ENCODE results near the gene SLC5A12. TPM values are rescaled to one million over a fixed set of nuclear protein-coding genes. Genes with fewer than 3 reads are reported as not detected.
A peak's percentile ranks its signal among the peaks of the same experiment; 100 is the strongest.

Gene SLC5A12
- total and polyA plus RNA-seq, 10 of the 15 experiments (the other 5 are each of a cell fraction or from before 2014, with no cell fraction given), result 0.06 to 0.15 TPM; not detected in 8

DNA sequence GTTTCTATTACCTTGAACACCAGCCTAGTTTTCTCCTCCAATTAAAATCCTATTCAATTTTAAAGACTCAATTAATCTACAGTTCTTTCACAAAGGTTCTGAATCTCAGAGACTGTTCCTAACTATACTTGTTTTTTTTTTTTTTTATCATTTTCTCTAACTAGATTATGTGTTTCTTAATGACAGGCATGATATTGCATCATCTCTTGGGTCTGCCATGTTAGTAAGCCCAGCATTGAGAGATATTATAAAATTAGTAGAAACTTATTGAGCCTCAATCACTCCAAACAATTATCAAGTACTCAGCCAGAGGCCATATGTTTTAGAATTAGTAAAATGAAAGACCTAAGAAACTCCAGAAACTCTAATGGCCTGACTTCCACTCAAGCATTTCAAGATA is 28.1 kb upstream of the SLC5A12 start (continued):
- TF ChIP-seq FOS (IDR thresholded peaks at IDR 0.05; ENCODE audit: borderline replicate concordance, extremely low read depth, insufficient read length) (no peak), SMAD5 (IDR thresholded peaks at IDR 0.05; ENCODE audit: low read depth) (no peak), RB1 (IDR thresholded peaks at IDR 0.05; ENCODE audit: borderline replicate concordance) (no peak), IKZF1 (conservative IDR thresholded peaks at IDR 0.05) (no peak), FOXM1 (IDR thresholded peaks at IDR 0.05; ENCODE audit: low read depth, low read length) (no peak), HDGF (IDR thresholded peaks at IDR 0.05) (no peak)
- TF ChIP-seq, protein P1, sequence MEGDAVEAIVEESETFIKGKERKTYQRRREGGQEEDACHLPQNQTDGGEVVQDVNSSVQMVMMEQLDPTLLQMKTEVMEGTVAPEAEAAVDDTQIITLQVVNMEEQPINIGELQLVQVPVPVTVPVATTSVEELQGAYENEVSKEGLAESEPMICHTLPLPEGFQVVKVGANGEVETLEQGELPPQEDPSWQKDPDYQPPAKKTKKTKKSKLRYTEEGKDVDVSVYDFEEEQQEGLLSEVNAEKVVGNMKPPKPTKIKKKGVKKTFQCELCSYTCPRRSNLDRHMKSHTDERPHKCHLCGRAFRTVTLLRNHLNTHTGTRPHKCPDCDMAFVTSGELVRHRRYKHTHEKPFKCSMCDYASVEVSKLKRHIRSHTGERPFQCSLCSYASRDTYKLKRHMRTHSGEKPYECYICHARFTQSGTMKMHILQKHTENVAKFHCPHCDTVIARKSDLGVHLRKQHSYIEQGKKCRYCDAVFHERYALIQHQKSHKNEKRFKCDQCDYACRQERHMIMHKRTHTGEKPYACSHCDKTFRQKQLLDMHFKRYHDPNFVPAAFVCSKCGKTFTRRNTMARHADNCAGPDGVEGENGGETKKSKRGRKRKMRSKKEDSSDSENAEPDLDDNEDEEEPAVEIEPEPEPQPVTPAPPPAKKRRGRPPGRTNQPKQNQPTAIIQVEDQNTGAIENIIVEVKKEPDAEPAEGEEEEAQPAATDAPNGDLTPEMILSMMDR (IDR thresholded peaks at IDR 0.05 in 2 of 3, conservative IDR thresholded peaks at IDR 0.05 in 1 of 3; ENCODE audit: control insufficient read depth in 2 of 3, extremely low read depth in 1 of 3, insufficient read depth in 1 of 3, low read depth in 3 of 3, low read length in 3 of 3), result no peak

DNA sequence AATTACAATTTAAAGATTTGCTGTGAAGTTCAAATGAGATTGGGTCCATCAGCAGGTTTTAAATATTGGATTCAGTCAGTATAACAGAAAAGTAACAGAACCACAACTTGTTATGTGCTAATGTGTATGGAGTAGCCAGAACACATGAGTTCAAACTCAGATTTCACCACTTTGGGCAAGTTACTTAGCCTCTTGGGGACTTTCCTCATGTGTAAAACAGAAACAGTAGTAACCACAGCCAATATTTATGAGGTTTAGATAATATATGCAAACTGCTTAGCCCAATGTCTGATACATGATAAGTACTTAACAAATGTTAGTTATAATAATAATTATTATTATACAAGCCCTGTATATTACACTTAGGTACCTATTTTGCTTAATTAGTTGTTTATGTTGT is 21.8 kb upstream of the SLC5A12 start:
- Histone ChIP-seq H4K20me1 (ENCODE audit: control insufficient read depth, insufficient read depth) (no peaks in the 10 kb centered on the region), H3K27me3 (replicated peaks in 1 of 2; ENCODE audit: control insufficient read depth in 2 of 2, insufficient read depth in 2 of 2, low read length in 1 of 2) (no peaks in the 10 kb centered on the region), H3K4me2 (ENCODE audit: control insufficient read depth, insufficient read depth) (no peak overlapping the region), H3K4me1 (ENCODE audit: control insufficient read depth, insufficient read depth, low read length) (no peaks in the 10 kb centered on the region), H3K27ac (ENCODE audit: control insufficient read depth, insufficient read depth) (no peak overlapping the region), H3K36me3 (ENCODE audit: control insufficient read depth in 2 of 2, insufficient read depth in 2 of 2, low read length in 1 of 2) (no peaks in the 10 kb centered on the region), H2AFZ (ENCODE audit: control insufficient read depth, low read depth, low read length) (no peak overlapping the region), H3K9me3 (replicated peaks; ENCODE audit: control insufficient read depth, insufficient read depth, low read length) (no peaks in the 10 kb centered on the region), H3K9ac (ENCODE audit: control insufficient read depth, insufficient read depth, low read length) (no peak overlapping the region), H3K4me3 (no peak overlapping the region), H3K79me2 (ENCODE audit: control insufficient read depth, insufficient read depth, low read length) (no peaks in the 10 kb centered on the region)
- TF ChIP-seq DPF2 (IDR thresholded peaks at IDR 0.05), result peak; percentile 36; the same call in 1 of the 2 replicates
- TF ChIP-seq ZNF207 (IDR thresholded peaks at IDR 0.05; ENCODE audit: borderline replicate concordance), result no peak
- TF ChIP-seq JUNB (IDR thresholded peaks at IDR 0.05), result peak; percentile 51
- TF ChIP-seq EP300 (IDR thresholded peaks at IDR 0.05; ENCODE audit: borderline replicate concordance in 1 of 2, control insufficient read depth in 1 of 2, low read depth in 2 of 2, low read length in 2 of 2), result peak in 1 of 2 experiments; percentile 43; a peak in 1 of 4 replicates
- TF ChIP-seq CREB1 (IDR thresholded peaks at IDR 0.05; ENCODE audit: low read depth), result no peak
- TF ChIP-seq RUNX3 (IDR thresholded peaks at IDR 0.05; ENCODE audit: low read length), result peak; percentile 85
- TF ChIP-seq, protein P2, sequence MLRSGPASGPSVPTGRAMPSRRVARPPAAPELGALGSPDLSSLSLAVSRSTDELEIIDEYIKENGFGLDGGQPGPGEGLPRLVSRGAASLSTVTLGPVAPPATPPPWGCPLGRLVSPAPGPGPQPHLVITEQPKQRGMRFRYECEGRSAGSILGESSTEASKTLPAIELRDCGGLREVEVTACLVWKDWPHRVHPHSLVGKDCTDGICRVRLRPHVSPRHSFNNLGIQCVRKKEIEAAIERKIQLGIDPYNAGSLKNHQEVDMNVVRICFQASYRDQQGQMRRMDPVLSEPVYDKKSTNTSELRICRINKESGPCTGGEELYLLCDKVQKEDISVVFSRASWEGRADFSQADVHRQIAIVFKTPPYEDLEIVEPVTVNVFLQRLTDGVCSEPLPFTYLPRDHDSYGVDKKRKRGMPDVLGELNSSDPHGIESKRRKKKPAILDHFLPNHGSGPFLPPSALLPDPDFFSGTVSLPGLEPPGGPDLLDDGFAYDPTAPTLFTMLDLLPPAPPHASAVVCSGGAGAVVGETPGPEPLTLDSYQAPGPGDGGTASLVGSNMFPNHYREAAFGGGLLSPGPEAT (IDR thresholded peaks at IDR 0.05; ENCODE audit: low read depth), result peak; percentile 78
- 0 out of 2 replicates have a peak, but pooled peaks have one; percentile 19 for TF ChIP-seq ZNF217 (IDR thresholded peaks at IDR 0.05)
- TF ChIP-seq POU2F2 (IDR thresholded peaks at IDR 0.05; ENCODE audit: borderline replicate concordance, low read depth, low read length), result peak; percentile 34; the same call in 1 of the 3 replicates
- peak; percentile 9 for DNase-seq (ENCODE audit: low read depth, low spot score)
- intact Hi-C loops (cut with micrococcal nuclease; ENCODE audit: unreplicated experiment) (loop anchor here (5.0 kb wide), 1 partner anchor 91 kb away; no protein-coding TSS in a partner anchor), in situ Hi-C loops (cut with MboI) (no loop called here)
- peak; percentile 44 for FAIRE-seq
- CTCF ChIA-PET, result interaction anchor here (0.9 kb wide), 1 partner anchor 10 kb away, joined by 5 read pairs; no protein-coding TSS in a partner anchor
- no TSS peak for BruUV-seq (replicated peaks)
- SMC1A ChIA-PET (ENCODE audit: uncharacterized antibody, unreplicated experiment), result interaction anchor here (1.1 kb wide), 1 partner anchor 19 kb away, joined by 3 read pairs; no protein-coding TSS in a partner anchor
- RAD21 ChIA-PET (ENCODE audit: unreplicated experiment), result no interaction called here
- ATAC-seq, result peak; percentile 98
- POLR2A ChIA-PET, result no interaction called here

Data from GM12878 (cell line).